Mesothelial cell of epicardium (in vitro differentiated cells): Measurements from ENCODE around the gene RALY. TPM values are rescaled to one million over a fixed set of nuclear protein-coding genes. Genes with fewer than 3 reads are reported as not detected.

Source experiments
- DNase-seq, 2 experiments: peaks; one replicate each; pipeline ENCODE4 v3.0.0; 2021; ENCODE audit warnings: low spot score in 2 of 2; ENCODE audit not compliant: unreplicated experiment in 2 of 2
- H3K27ac Mint-ChIP-seq: 2 replicates; pipeline ENCODE4 v1.8.0; 2021; ENCODE audit warnings: mixed read lengths
- H3K27me3 Mint-ChIP-seq: 2 replicates; pipeline ENCODE4 v1.8.0; 2021; ENCODE audit warnings: low read depth, mixed read lengths
- H3K36me3 Mint-ChIP-seq: 2 replicates; pipeline ENCODE4 v1.8.0; 2021; ENCODE audit warnings: mixed read lengths
- H3K4me1 Mint-ChIP-seq: 2 replicates; pipeline ENCODE4 v1.8.0; 2021; ENCODE audit warnings: mixed read lengths
- H3K4me3 Mint-ChIP-seq: 2 replicates; pipeline ENCODE4 v1.8.0; 2021; ENCODE audit warnings: mild to moderate bottlenecking, moderate library complexity, mixed read lengths
- H3K9me3 Mint-ChIP-seq: 2 replicates; pipeline ENCODE4 v1.8.0; 2021; ENCODE audit warnings: mixed read lengths
- total RNA-seq: library from RNA; stranded (reverse); gene quantifications from 3 replicates; pipeline ENCODE4 v1.2.1, GENCODE V29; 2021
- TF ChIP-seq, protein P1 (sequence below): fragments of 200-600 bp; sonication (generic); IDR thresholded peaks from one replicate; pipeline ENCODE4 v1.5.0; 2021; ENCODE audit warnings: antibody characterized with exemption; ENCODE audit not compliant: unreplicated experiment

RALY gene
- total RNA-seq, 1 donor from 2014 or later: 139 TPM

- H3K4me1 Mint-ChIP-seq: peaks cover 6% of the 10 kb centered on the region
- peaks cover 30% of the 10 kb centered on the region for H3K36me3 Mint-ChIP-seq
- no peaks in the 10 kb centered on the region for H3K9me3 Mint-ChIP-seq
- DNase-seq: no peak
- H3K4me3 Mint-ChIP-seq: no peak overlapping the region
- H3K27ac Mint-ChIP-seq: no peak overlapping the region
- no peaks in the 10 kb centered on the region for H3K27me3 Mint-ChIP-seq
- TF ChIP-seq, protein P1, sequence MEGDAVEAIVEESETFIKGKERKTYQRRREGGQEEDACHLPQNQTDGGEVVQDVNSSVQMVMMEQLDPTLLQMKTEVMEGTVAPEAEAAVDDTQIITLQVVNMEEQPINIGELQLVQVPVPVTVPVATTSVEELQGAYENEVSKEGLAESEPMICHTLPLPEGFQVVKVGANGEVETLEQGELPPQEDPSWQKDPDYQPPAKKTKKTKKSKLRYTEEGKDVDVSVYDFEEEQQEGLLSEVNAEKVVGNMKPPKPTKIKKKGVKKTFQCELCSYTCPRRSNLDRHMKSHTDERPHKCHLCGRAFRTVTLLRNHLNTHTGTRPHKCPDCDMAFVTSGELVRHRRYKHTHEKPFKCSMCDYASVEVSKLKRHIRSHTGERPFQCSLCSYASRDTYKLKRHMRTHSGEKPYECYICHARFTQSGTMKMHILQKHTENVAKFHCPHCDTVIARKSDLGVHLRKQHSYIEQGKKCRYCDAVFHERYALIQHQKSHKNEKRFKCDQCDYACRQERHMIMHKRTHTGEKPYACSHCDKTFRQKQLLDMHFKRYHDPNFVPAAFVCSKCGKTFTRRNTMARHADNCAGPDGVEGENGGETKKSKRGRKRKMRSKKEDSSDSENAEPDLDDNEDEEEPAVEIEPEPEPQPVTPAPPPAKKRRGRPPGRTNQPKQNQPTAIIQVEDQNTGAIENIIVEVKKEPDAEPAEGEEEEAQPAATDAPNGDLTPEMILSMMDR: no peak
These were observed 88.6 kb downstream of the RALY start for GRCh38 chr20:34082232-34082887.

DNA sequence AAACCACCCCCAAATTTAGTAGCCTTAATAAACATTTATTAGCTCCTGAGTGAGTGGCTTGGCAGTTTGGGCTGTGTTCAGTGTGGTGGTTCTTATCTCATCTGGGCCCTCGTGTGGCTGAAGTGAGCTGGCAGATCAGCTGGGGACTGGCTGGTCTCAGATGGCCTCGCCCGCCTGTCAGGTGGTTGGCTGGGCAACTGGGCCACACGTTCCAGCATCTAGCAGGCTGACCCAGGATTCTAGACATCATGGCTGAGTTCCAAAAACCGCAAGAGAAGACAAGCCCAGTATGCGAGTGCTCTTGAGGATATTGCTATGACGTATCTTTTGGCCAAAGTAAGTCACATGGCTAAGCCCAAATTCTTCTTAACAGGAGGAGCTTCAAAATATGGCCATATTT, 89.4 kb downstream of the RALY start:
- H3K27ac Mint-ChIP-seq: peak overlapping the region; percentile 36
- TF ChIP-seq, protein P1: no peak
- peaks cover 31% of the 10 kb centered on the region for H3K36me3 Mint-ChIP-seq
- peaks cover 6% of the 10 kb centered on the region for H3K4me1 Mint-ChIP-seq
- no peak for DNase-seq
- H3K9me3 Mint-ChIP-seq: no peaks in the 10 kb centered on the region
- H3K4me3 Mint-ChIP-seq: no peak overlapping the region
- no peaks in the 10 kb centered on the region for H3K27me3 Mint-ChIP-seq

GRCh38 chr20:34083781-34084180, 90.1 kb downstream of the RALY start:
- TF ChIP-seq, protein P1: no peak
- peaks cover 6% of the 10 kb centered on the region for H3K4me1 Mint-ChIP-seq
- H3K9me3 Mint-ChIP-seq: no peaks in the 10 kb centered on the region
- DNase-seq: no peak
- peak overlapping the region; percentile 30 for H3K27ac Mint-ChIP-seq
- H3K27me3 Mint-ChIP-seq: no peaks in the 10 kb centered on the region
- H3K4me3 Mint-ChIP-seq: no peak overlapping the region
- H3K36me3 Mint-ChIP-seq: peaks cover 33% of the 10 kb centered on the region

DNA sequence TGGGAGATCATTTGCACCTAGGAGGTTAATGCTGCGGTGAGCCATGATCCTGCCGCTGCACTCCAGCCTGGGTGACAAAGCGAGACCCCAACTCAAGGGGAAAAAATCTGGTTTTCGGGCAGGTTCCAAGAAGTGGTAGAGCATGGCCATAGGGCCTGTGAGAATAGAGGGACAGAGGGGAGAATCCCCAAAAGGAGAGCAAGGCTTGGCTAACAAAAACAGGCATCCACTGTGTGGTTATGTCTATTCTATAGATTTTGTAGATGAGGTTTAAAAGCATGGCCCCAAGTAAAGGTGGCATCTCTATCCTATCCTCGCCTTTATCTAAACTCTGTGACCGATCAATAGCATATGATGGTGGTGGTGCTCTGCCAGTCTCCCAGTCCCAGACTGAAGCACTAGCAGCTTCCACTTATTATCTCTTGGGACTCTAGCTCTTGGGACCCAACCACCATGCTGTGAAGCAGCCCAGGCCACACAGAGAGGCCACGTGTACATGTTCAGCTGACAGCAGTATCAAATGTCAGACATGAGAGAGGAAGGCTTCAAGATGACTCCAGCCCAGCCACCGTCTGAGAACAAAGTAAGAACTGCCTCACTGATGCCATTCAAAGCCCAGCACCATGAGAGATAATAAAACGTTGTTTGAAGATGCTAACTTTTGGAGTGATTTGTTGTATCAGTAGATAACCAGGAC, 90.7 kb downstream of the RALY start:
- Mint-ChIP-seq H3K27ac (peak overlapping the region; percentile 27), H3K4me1 (peaks cover 6% of the 10 kb centered on the region), H3K36me3 (peaks cover 31% of the 10 kb centered on the region), H3K27me3 (no peaks in the 10 kb centered on the region), H3K4me3 (no peak overlapping the region), H3K9me3 (no peaks in the 10 kb centered on the region)
- TF ChIP-seq, protein P1: no peak
- no peak for DNase-seq

GRCh38 chr20:34085544-34086040, 91.9 kb downstream of the RALY start:
- TF ChIP-seq, protein P1: no peak
- Mint-ChIP-seq H3K36me3 (peaks cover 34% of the 10 kb centered on the region), H3K4me1 (peaks cover 6% of the 10 kb centered on the region), H3K27me3 (no peaks in the 10 kb centered on the region), H3K4me3 (no peak overlapping the region), H3K9me3 (no peaks in the 10 kb centered on the region), H3K27ac (peak overlapping the region; percentile 4)
- DNase-seq: no peak
